ENCODE measurements around the gene ELAVL2.

The ELAVL2 gene

GRCh38 chr9:23826120-23826629 lies at the start of gene ELAVL2:
TSS of gene ELAVL2 (minus strand) at chr9:23826240. CDS start at chr9:23762234, 64,006 bp downstream.
- Histone ChIP-seq H3K36me3 (ENCODE audit: control insufficient read depth in 1 of 2, insufficient read depth in 2 of 2, low read length in 2 of 2) (no peaks in the 10 kb centered on the region), H3K9me3 (ENCODE audit: control insufficient read depth in 1 of 2, low read length in 2 of 2) (peaks cover 0 to 8% of the 10 kb centered on the region in 2 donors), H3K4me1 (ENCODE audit: control insufficient read depth in 1 of 2, insufficient read depth in 2 of 2, low read length in 2 of 2) (peaks cover 0 to 34% of the 10 kb centered on the region in 2 donors), H3K27ac (ENCODE audit: low read length) (no peak within 1 kb of the TSS), H3K4me3 (ENCODE audit: low read depth in 1 of 2, low read length in 2 of 2) (peak within 1 kb of the TSS; percentile 62 to 69), H3K27me3 (ENCODE audit: low read depth, low read length) (peaks cover 37% of the 10 kb centered on the region)

DNA sequence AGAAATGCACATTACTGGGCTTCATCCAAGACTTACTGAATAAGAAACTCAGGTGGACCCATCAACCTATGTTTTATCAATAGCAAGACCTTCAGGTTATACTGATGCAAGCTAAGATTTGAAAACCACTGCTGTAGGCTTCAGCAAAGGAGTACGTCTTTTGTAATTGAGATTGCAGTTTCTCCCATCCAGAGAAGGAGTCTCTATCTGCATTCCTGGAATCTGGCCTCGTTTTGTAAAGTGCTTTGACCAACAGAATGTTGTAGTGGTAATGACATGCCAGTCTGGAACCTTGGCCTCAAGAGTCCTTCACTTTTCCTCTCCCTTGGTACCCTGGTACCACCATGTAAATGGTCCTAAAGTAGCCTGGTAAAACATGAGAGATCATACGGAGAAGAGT lies 32.2 kb upstream of the ELAVL2 start:
- Histone ChIP-seq H3K4me3 (ENCODE audit: low read depth in 1 of 2, low read length in 2 of 2) (no peak overlapping the region), H3K4me1 (ENCODE audit: control insufficient read depth in 1 of 2, insufficient read depth in 2 of 2, low read length in 2 of 2) (no peaks in the 10 kb centered on the region), H3K36me3 (ENCODE audit: control insufficient read depth in 1 of 2, insufficient read depth in 2 of 2, low read length in 2 of 2) (no peaks in the 10 kb centered on the region), H3K27ac (ENCODE audit: low read length) (no peak overlapping the region), H3K27me3 (ENCODE audit: low read depth, low read length) (no peaks in the 10 kb centered on the region), H3K9me3 (ENCODE audit: control insufficient read depth in 1 of 2, low read length in 2 of 2) (no peaks in the 10 kb centered on the region)

GRCh38 chr9:23855873-23856604 lies 30.0 kb upstream of the ELAVL2 start:
- H3K27ac ChIP-seq (ENCODE audit: low read length) = no peak overlapping the region
- H3K4me1 ChIP-seq (ENCODE audit: control insufficient read depth in 1 of 2, insufficient read depth in 2 of 2, low read length in 2 of 2) = peaks cover 0 to 3% of the 10 kb centered on the region in 2 donors
- H3K4me3 ChIP-seq (ENCODE audit: low read depth in 1 of 2, low read length in 2 of 2) = no peak overlapping the region
- H3K27me3 ChIP-seq (ENCODE audit: low read depth, low read length) = no peaks in the 10 kb centered on the region
- H3K36me3 ChIP-seq (ENCODE audit: control insufficient read depth in 1 of 2, insufficient read depth in 2 of 2, low read length in 2 of 2) = no peaks in the 10 kb centered on the region
- no peaks in the 10 kb centered on the region for H3K9me3 ChIP-seq (ENCODE audit: control insufficient read depth in 1 of 2, low read length in 2 of 2)

- Histone ChIP-seq H3K36me3 (ENCODE audit: control insufficient read depth in 1 of 2, insufficient read depth in 2 of 2, low read length in 2 of 2) (no peaks in the 10 kb centered on the region), H3K9me3 (ENCODE audit: control insufficient read depth in 1 of 2, low read length in 2 of 2) (no peaks in the 10 kb centered on the region), H3K27ac (ENCODE audit: low read length) (no peak overlapping the region), H3K4me3 (ENCODE audit: low read depth in 1 of 2, low read length in 2 of 2) (peak overlapping the region; percentile 33 to 71), H3K4me1 (ENCODE audit: control insufficient read depth in 1 of 2, insufficient read depth in 2 of 2, low read length in 2 of 2) (peaks cover 0 to 18% of the 10 kb centered on the region in 2 donors), H3K27me3 (ENCODE audit: low read depth, low read length) (peaks cover 5% of the 10 kb centered on the region)
Observed at GRCh38 chr9:23850690-23851629, 24.9 kb upstream of the ELAVL2 start.

DNA sequence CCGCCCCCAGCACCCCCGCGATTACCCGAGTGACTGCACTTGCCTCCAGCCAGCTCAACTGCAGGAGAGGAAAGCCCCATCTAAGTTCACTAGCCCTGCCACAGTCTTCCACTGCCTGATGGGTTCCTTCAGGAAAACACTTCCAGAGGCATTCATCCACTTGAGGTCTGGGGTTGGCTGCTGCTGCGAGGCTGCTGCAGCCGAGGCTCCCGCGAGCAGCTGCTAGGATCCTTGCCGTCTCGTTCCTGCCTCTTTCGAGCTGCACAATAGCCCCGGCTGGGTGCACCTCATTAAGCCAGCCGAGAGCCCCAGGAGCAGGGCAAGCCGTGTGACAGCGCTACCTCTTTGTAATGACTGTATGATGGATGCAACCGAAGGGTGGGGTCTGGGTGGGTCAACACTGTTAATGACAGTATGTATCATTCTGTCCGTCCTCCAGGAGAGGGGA lies 24.2 kb upstream of the ELAVL2 start:
- peak overlapping the region; percentile 33 to 71 for H3K4me3 ChIP-seq (ENCODE audit: low read depth in 1 of 2, low read length in 2 of 2)

DNA sequence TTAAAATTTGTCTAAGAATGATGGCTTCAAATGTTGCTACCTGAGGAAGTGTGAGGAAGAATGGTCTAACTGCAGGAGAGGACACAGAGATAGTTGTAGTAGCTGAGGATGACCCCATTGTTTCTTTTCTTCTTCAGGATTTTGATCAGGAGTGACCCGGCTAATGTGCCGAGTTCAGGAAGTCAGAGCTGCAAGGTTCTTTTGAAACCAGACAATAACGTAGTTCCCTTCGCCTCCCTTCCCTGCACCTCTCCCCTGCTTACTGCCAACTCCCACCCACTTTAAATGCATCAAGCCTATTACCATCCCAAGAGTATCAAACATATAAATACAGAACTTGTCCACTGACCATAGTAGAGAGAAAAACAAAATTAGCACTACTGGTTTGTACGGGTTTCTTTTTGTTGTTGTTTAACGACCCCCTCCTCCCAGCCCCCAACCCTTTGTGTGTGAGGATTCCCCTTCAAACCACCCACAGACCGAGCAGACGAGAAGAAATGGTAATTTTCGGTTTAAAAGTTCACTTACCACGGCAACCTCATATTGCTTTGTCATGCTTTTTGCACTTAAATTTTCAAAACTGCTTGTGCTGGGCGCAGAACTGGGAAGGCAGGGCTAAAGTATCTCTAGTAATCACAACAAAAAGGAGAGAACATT lies 23.5 kb upstream of the ELAVL2 start:
- peaks cover 5% of the 10 kb centered on the region for H3K27me3 ChIP-seq (ENCODE audit: low read depth, low read length)

More for the DNA sequence above, 24.2 kb upstream of the ELAVL2 start:
- Histone ChIP-seq H3K27ac (ENCODE audit: low read length) (no peak overlapping the region), H3K27me3 (ENCODE audit: low read depth, low read length) (peaks cover 5% of the 10 kb centered on the region), H3K36me3 (ENCODE audit: control insufficient read depth in 1 of 2, insufficient read depth in 2 of 2, low read length in 2 of 2) (no peaks in the 10 kb centered on the region), H3K9me3 (ENCODE audit: control insufficient read depth in 1 of 2, low read length in 2 of 2) (no peaks in the 10 kb centered on the region), H3K4me1 (ENCODE audit: control insufficient read depth in 1 of 2, insufficient read depth in 2 of 2, low read length in 2 of 2) (peaks cover 0 to 18% of the 10 kb centered on the region in 2 donors)

DNA sequence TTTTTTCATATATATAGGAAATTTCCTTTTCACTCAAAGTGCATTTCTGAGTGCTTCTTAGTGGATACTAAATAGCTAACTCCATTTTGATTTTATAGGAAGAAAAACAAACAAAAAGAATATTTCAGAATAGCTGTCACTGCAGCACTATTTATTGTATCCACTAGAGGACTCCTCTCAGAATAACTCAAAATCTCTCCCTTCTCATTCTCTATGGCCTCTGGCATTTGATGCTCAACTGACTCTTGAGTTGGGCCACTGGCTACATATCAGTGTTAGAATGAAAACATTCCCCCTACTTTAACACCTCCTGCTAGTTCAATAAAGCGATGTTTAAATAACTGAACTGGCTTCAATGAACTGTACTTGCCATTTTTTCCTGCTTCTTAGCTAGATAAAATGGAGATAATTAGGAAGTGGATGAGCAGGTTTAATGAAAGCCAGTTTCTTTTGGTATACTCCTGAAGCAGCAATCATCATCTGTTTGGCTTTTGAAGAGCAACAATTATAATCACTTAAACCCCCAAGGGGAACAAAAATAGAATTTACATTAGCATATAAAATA lies 16.6 kb upstream of the ELAVL2 start:
- H3K4me3 ChIP-seq (ENCODE audit: low read depth in 1 of 2, low read length in 2 of 2) = no peak overlapping the region
- no peaks in the 10 kb centered on the region for H3K27me3 ChIP-seq (ENCODE audit: low read depth, low read length)
- no peak overlapping the region for H3K27ac ChIP-seq (ENCODE audit: low read length)
- no peaks in the 10 kb centered on the region for H3K36me3 ChIP-seq (ENCODE audit: control insufficient read depth in 1 of 2, insufficient read depth in 2 of 2, low read length in 2 of 2)
- H3K9me3 ChIP-seq (ENCODE audit: control insufficient read depth in 1 of 2, low read length in 2 of 2) = no peaks in the 10 kb centered on the region
- H3K4me1 ChIP-seq (ENCODE audit: control insufficient read depth in 1 of 2, insufficient read depth in 2 of 2, low read length in 2 of 2) = no peaks in the 10 kb centered on the region

More for the DNA sequence above, 23.5 kb upstream of the ELAVL2 start:
- H3K4me1 ChIP-seq (ENCODE audit: control insufficient read depth in 1 of 2, insufficient read depth in 2 of 2, low read length in 2 of 2) = peaks cover 0 to 18% of the 10 kb centered on the region in 2 donors
- no peaks in the 10 kb centered on the region for H3K9me3 ChIP-seq (ENCODE audit: control insufficient read depth in 1 of 2, low read length in 2 of 2)
- H3K4me3 ChIP-seq (ENCODE audit: low read depth in 1 of 2, low read length in 2 of 2) = peak overlapping the region in 1 of 2 donors; percentile 12
- no peak overlapping the region for H3K27ac ChIP-seq (ENCODE audit: low read length)
- no peaks in the 10 kb centered on the region for H3K36me3 ChIP-seq (ENCODE audit: control insufficient read depth in 1 of 2, insufficient read depth in 2 of 2, low read length in 2 of 2)

- Histone ChIP-seq H3K36me3 (ENCODE audit: control insufficient read depth in 1 of 2, insufficient read depth in 2 of 2, low read length in 2 of 2) (no peaks in the 10 kb centered on the region), H3K4me3 (ENCODE audit: low read depth in 1 of 2, low read length in 2 of 2) (no peak overlapping the region), H3K27me3 (ENCODE audit: low read depth, low read length) (no peaks in the 10 kb centered on the region), H3K4me1 (ENCODE audit: control insufficient read depth in 1 of 2, insufficient read depth in 2 of 2, low read length in 2 of 2) (no peaks in the 10 kb centered on the region), H3K27ac (ENCODE audit: low read length) (no peak overlapping the region), H3K9me3 (ENCODE audit: control insufficient read depth in 1 of 2, low read length in 2 of 2) (no peaks in the 10 kb centered on the region)
Observed at GRCh38 chr9:23841304-23841703, 15.3 kb upstream of the ELAVL2 start.

DNA sequence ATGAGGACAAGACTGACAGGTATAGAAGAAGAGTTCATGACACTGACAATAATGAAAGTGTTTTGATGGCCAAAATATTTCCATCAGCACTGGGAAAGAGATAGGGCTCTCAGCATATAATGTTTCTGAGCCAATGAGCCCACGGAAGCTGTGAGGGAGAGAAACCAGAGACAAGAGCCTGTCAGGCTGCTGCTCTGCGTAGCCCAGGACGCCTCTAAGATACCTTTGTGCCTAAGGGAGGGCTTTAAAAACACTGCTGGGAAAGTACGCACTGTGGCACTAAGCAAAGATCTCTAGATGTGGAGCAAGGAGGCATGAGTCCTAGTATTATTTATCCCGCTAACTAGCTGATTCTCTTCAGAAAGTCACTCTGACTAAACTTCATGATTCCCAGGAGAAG lies 11.0 kb upstream of the ELAVL2 start:
- H3K36me3 ChIP-seq (ENCODE audit: control insufficient read depth in 1 of 2, insufficient read depth in 2 of 2, low read length in 2 of 2) = no peaks in the 10 kb centered on the region
- no peaks in the 10 kb centered on the region for H3K27me3 ChIP-seq (ENCODE audit: low read depth, low read length)
- H3K4me1 ChIP-seq (ENCODE audit: control insufficient read depth in 1 of 2, insufficient read depth in 2 of 2, low read length in 2 of 2) = no peaks in the 10 kb centered on the region
- H3K9me3 ChIP-seq (ENCODE audit: control insufficient read depth in 1 of 2, low read length in 2 of 2) = no peaks in the 10 kb centered on the region
- H3K27ac ChIP-seq (ENCODE audit: low read length) = no peak overlapping the region
- H3K4me3 ChIP-seq (ENCODE audit: low read depth in 1 of 2, low read length in 2 of 2) = no peak overlapping the region

GRCh38 chr9:23830929-23831730 lies 5.1 kb upstream of the ELAVL2 start:
- H3K27ac ChIP-seq (ENCODE audit: low read length) = no peak overlapping the region
- no peak overlapping the region for H3K4me3 ChIP-seq (ENCODE audit: low read depth in 1 of 2, low read length in 2 of 2)
- H3K4me1 ChIP-seq (ENCODE audit: control insufficient read depth in 1 of 2, insufficient read depth in 2 of 2, low read length in 2 of 2) = peaks cover 0 to 6% of the 10 kb centered on the region in 2 donors
- no peaks in the 10 kb centered on the region for H3K9me3 ChIP-seq (ENCODE audit: control insufficient read depth in 1 of 2, low read length in 2 of 2)
- no peaks in the 10 kb centered on the region for H3K36me3 ChIP-seq (ENCODE audit: control insufficient read depth in 1 of 2, insufficient read depth in 2 of 2, low read length in 2 of 2)
- H3K27me3 ChIP-seq (ENCODE audit: low read depth, low read length) = peaks cover 14% of the 10 kb centered on the region

Measured in muscle layer of duodenum (tissue), 2 donors.